ENCODE data around the gene QRICH1.

DNA sequence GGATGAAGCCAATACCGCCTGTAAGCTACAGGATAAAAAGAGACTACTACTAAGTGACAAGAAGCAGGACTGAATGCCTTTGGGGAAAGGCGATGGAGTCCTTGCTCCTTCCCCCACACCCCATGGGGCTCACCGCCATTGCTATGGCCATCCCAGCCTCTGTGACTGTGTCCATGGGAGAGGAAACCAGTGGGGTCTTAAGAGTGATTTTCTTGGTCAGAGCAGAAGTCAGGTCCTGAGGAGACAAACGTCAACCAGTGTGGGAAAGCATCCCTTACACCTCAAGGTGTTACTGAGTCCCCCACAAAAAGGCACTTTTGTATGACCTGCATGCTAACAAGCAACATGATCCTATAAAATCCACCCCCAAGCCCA, 65.6 kb downstream of the QRICH1 start:
- TF ChIP-seq EP300 (IDR thresholded peaks at IDR 0.05) (no peak), POLR2A (IDR thresholded peaks at IDR 0.05) (no peak), POLR2AphosphoS5 (IDR thresholded peaks at IDR 0.05) (no peak)
- TF ChIP-seq, protein P1, sequence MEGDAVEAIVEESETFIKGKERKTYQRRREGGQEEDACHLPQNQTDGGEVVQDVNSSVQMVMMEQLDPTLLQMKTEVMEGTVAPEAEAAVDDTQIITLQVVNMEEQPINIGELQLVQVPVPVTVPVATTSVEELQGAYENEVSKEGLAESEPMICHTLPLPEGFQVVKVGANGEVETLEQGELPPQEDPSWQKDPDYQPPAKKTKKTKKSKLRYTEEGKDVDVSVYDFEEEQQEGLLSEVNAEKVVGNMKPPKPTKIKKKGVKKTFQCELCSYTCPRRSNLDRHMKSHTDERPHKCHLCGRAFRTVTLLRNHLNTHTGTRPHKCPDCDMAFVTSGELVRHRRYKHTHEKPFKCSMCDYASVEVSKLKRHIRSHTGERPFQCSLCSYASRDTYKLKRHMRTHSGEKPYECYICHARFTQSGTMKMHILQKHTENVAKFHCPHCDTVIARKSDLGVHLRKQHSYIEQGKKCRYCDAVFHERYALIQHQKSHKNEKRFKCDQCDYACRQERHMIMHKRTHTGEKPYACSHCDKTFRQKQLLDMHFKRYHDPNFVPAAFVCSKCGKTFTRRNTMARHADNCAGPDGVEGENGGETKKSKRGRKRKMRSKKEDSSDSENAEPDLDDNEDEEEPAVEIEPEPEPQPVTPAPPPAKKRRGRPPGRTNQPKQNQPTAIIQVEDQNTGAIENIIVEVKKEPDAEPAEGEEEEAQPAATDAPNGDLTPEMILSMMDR (IDR thresholded peaks at IDR 0.05) = no peak

All from suprapubic skin (tissue), 4 donors.